SU-DHL-6 (cell line): ENCODE measurements around the gene ZNF716.

ENCODE experiments used
- EZH2phosphoT487 ChIP-seq: fragments of 200-600 bp; sonication (generic), shearing (Covaris generic); conservative IDR thresholded peaks from 2 replicates; pipeline ENCODE4 v1.6.1; 2018; ENCODE audit warnings: mild to moderate bottlenecking, antibody characterized with exemption, low read length, moderate library complexity, mixed read lengths
- TF ChIP-seq, protein P1 (sequence below): fragments of 200-600 bp; sonication (generic); IDR thresholded peaks from one replicate; pipeline ENCODE4 v1.5.1; 2017; ENCODE audit warnings: antibody characterized with exemption, mild to moderate bottlenecking, low read length, moderate library complexity; ENCODE audit not compliant: insufficient read depth, poor library complexity, severe bottlenecking

DNA sequence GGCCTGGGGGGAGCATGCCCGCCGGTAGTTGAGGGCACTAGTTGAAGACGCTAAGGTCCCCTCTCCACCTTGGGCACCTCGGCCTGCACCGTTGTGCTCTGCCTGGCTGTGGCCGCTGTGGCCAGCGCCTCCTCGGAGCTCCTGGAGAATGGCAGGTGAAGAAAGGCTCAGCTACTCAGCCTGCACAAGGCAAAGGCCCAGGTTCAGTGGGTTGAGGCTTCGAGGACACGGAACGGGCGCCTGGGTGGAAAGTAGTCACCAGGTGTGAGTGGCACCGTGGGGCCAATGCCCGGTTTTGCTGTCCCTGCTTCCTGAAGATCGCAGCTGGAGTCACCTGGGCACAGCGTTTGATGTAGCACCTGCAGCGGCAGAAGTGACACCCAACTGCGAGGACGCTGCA, 12.4 kb upstream of the ZNF716 start:
- TF ChIP-seq, protein P1, sequence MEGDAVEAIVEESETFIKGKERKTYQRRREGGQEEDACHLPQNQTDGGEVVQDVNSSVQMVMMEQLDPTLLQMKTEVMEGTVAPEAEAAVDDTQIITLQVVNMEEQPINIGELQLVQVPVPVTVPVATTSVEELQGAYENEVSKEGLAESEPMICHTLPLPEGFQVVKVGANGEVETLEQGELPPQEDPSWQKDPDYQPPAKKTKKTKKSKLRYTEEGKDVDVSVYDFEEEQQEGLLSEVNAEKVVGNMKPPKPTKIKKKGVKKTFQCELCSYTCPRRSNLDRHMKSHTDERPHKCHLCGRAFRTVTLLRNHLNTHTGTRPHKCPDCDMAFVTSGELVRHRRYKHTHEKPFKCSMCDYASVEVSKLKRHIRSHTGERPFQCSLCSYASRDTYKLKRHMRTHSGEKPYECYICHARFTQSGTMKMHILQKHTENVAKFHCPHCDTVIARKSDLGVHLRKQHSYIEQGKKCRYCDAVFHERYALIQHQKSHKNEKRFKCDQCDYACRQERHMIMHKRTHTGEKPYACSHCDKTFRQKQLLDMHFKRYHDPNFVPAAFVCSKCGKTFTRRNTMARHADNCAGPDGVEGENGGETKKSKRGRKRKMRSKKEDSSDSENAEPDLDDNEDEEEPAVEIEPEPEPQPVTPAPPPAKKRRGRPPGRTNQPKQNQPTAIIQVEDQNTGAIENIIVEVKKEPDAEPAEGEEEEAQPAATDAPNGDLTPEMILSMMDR, result no peak
- TF ChIP-seq EZH2phosphoT487, result no peak
